ENCODE data around the gene TGM2.

DNA sequence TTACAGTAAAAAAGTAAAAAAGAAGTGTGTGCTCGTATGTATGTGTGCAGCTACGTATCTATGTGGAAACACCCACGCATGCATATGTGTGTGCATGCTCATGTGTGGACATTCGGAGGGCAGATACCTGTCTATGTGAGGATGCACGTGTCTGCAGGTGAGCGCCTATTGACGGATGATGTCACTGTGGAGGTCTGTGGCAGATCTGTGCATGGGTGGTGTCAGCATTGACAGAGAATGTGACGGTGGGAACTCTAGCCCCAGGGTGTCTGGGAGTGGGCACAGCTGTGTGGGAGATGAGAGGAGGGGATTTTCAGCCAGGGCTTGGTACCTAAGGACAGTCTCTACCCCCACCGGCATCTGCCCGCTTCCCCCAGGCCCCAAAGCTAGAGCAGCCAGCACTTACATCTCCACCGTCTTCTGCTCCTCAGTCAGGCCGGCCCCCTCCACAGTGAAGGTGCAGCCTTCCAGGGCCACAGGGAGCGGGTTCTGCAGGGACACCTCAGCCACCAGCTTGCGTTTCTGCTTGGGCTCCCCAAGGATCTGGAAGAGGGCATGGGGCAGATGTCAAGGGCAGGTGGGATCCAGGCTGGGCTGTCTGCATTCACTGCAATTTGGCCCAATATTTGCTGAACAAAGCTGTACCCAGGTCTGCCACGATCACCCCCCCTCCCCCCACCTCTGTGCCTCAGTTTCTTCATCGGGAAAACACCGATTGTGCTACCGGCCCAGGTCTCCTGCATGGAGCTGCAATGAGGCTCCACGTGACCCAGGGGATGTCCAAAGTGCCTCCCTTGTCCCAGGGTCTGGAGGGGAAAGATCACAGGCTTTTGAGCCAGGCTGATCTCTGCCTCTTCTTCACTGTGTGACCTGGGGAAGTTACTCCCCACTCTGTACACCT is 34.1 kb downstream of the TGM2 start:
- TF ChIP-seq, protein P1, sequence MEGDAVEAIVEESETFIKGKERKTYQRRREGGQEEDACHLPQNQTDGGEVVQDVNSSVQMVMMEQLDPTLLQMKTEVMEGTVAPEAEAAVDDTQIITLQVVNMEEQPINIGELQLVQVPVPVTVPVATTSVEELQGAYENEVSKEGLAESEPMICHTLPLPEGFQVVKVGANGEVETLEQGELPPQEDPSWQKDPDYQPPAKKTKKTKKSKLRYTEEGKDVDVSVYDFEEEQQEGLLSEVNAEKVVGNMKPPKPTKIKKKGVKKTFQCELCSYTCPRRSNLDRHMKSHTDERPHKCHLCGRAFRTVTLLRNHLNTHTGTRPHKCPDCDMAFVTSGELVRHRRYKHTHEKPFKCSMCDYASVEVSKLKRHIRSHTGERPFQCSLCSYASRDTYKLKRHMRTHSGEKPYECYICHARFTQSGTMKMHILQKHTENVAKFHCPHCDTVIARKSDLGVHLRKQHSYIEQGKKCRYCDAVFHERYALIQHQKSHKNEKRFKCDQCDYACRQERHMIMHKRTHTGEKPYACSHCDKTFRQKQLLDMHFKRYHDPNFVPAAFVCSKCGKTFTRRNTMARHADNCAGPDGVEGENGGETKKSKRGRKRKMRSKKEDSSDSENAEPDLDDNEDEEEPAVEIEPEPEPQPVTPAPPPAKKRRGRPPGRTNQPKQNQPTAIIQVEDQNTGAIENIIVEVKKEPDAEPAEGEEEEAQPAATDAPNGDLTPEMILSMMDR (IDR thresholded peaks at IDR 0.05; ENCODE audit: low read depth, low read length): no peak
- no peak for TF ChIP-seq MAX (IDR thresholded peaks at IDR 0.05; ENCODE audit: low read depth, low read length)
- no peak for TF ChIP-seq POLR2A (IDR thresholded peaks at IDR 0.05; ENCODE audit: extremely low read depth, insufficient read length)
- TF ChIP-seq MYC (IDR thresholded peaks at IDR 0.05; ENCODE audit: low read depth, low read length): no peak

Measured in NB4 (cell line).